MM.1S (cell line): ENCODE results near the gene ITGA11.

Source experiments
- DNase-seq: peaks from one replicate; pipeline ENCODE4 v3.0.0-alpha.2; 2015
- H2AFZ ChIP-seq: fragments of 300-600 bp; sonication (generic); 2 replicates; pipeline ENCODE4 v1.6.0; 2016; ENCODE audit warnings: antibody characterized with exemption, low read length
- H3F3A ChIP-seq: fragments of 300-600 bp; sonication (generic); 2 replicates; pipeline ENCODE4 v1.6.1; 2016; ENCODE audit warnings: mild to moderate bottlenecking, antibody characterized with exemption, low read length, moderate library complexity, mixed read lengths; ENCODE audit not compliant: insufficient read depth
- H3K27ac ChIP-seq: fragments of 300-600 bp; sonication (generic); 2 replicates; pipeline ENCODE4 v1.5.1; 2016; ENCODE audit warnings: mild to moderate bottlenecking, low read length
- H3K27me3 ChIP-seq: fragments of 300-600 bp; sonication (generic); replicated peaks from 2 replicates; pipeline ENCODE4 v1.6.0; 2016; ENCODE audit warnings: low read length; ENCODE audit not compliant: insufficient read depth
- H3K36me3 ChIP-seq: fragments of 300-600 bp; sonication (generic); replicated peaks from 2 replicates; pipeline ENCODE4 v1.6.1; 2016; ENCODE audit warnings: mild to moderate bottlenecking, low read length, mixed read lengths; ENCODE audit not compliant: insufficient read depth
- H3K4me1 ChIP-seq: fragments of 300-600 bp; sonication (generic); 2 replicates; pipeline ENCODE4 v1.6.1; 2016; ENCODE audit warnings: low read length, mixed read lengths
- H3K4me2 ChIP-seq: fragments of 300-600 bp; sonication (generic); 2 replicates; pipeline ENCODE4 v1.6.0; 2016; ENCODE audit warnings: low read depth, low read length
- H3K4me3 ChIP-seq: fragments of 300-600 bp; sonication (generic); 2 replicates; pipeline ENCODE4 v1.5.1; 2016; ENCODE audit warnings: low read length, mixed read lengths
- H3K79me2 ChIP-seq: fragments of 300-600 bp; sonication (generic); 2 replicates; pipeline ENCODE4 v1.6.1; 2016; ENCODE audit warnings: mixed run types, low read length, mixed read lengths
- H3K9ac ChIP-seq: fragments of 300-600 bp; sonication (generic); 2 replicates; pipeline ENCODE4 v1.6.1; 2016; ENCODE audit warnings: low read length, mixed read lengths
- H3K9me2 ChIP-seq: fragments of 300-600 bp; sonication (generic); replicated peaks from 2 replicates; pipeline ENCODE4 v1.6.1; 2016; ENCODE audit warnings: mild to moderate bottlenecking, low read length, mixed read lengths; ENCODE audit not compliant: insufficient read depth
- H3K9me3 ChIP-seq: fragments of 300-600 bp; sonication (generic); replicated peaks from 2 replicates; pipeline ENCODE4 v1.6.1; 2016; ENCODE audit warnings: mild to moderate bottlenecking, low read length, mixed read lengths; ENCODE audit not compliant: insufficient read depth
- H4K20me1 ChIP-seq: fragments of 300-600 bp; sonication (generic); 2 replicates; pipeline ENCODE4 v1.6.1; 2016; ENCODE audit warnings: mild to moderate bottlenecking, low read length, moderate library complexity, mixed read lengths; ENCODE audit not compliant: insufficient read depth
- CTCF ChIP-seq: fragments of 300-600 bp; sonication (generic); IDR thresholded peaks from 2 replicates; pipeline ENCODE4 v1.5.1; 2016; ENCODE audit warnings: antibody characterized with exemption, low read length, mixed read lengths
- EZH2 ChIP-seq: fragments of 300-600 bp; sonication (generic); optimal IDR thresholded peaks from 2 replicates; pipeline ENCODE3; 2017; ENCODE audit warnings: low read depth, mild to moderate bottlenecking, antibody characterized with exemption, low read length, mixed read lengths
- EZH2phosphoT487 ChIP-seq: fragments of 300-600 bp; sonication (generic); IDR thresholded peaks from 2 replicates; pipeline ENCODE4 v1.6.1; 2018; ENCODE audit warnings: antibody characterized with exemption, low read length

ITGA11 gene

GRCh38 chr15:68333775-68334470 lies 98.0 kb downstream of the ITGA11 start:
- H2AFZ ChIP-seq, result no peak overlapping the region
- H3K4me3 ChIP-seq, result no peak overlapping the region
- H3K27ac ChIP-seq, result no peak overlapping the region
- H3K9ac ChIP-seq, result no peak overlapping the region
- DNase-seq, result no peak
- H3K79me2 ChIP-seq, result no peaks in the 10 kb centered on the region
- TF ChIP-seq EZH2, result no peak
- no peak for TF ChIP-seq CTCF
- no peak for TF ChIP-seq EZH2phosphoT487
- no peak overlapping the region for H3K4me2 ChIP-seq
- no peaks in the 10 kb centered on the region for H3K9me3 ChIP-seq
- H4K20me1 ChIP-seq, result no peaks in the 10 kb centered on the region
- no peaks in the 10 kb centered on the region for H3K36me3 ChIP-seq
- no peaks in the 10 kb centered on the region for H3K9me2 ChIP-seq
- H3K27me3 ChIP-seq, result 0 out of 2 replicates have a peak, but pooled peaks cover 3% of the 10 kb centered on the region
- no peaks in the 10 kb centered on the region for H3F3A ChIP-seq
- no peaks in the 10 kb centered on the region for H3K4me1 ChIP-seq

- TF ChIP-seq EZH2phosphoT487 (no peak), EZH2 (no peak), CTCF (no peak)
- H3K27ac ChIP-seq, result no peak overlapping the region
- no peak overlapping the region for H3K9ac ChIP-seq
- H3K36me3 ChIP-seq, result no peaks in the 10 kb centered on the region
- H3K4me3 ChIP-seq, result no peak overlapping the region
- H3K4me2 ChIP-seq, result no peak overlapping the region
- H3K4me1 ChIP-seq, result no peaks in the 10 kb centered on the region
- H3K9me3 ChIP-seq, result no peaks in the 10 kb centered on the region
- DNase-seq, result no peak
- no peaks in the 10 kb centered on the region for H3K79me2 ChIP-seq
- no peaks in the 10 kb centered on the region for H3F3A ChIP-seq
- H4K20me1 ChIP-seq, result no peaks in the 10 kb centered on the region
- no peak overlapping the region for H2AFZ ChIP-seq
- H3K27me3 ChIP-seq, result 0 out of 2 replicates have a peak, but pooled peaks cover 3% of the 10 kb centered on the region
- no peaks in the 10 kb centered on the region for H3K9me2 ChIP-seq
Observed at GRCh38 chr15:68332266-68332665, 99.7 kb downstream of the ITGA11 start.

GRCh38 chr15:68330901-68331300 lies 101.1 kb downstream of the ITGA11 start:
- H3K36me3 ChIP-seq, result no peaks in the 10 kb centered on the region
- H3F3A ChIP-seq, result no peaks in the 10 kb centered on the region
- H3K4me1 ChIP-seq, result no peaks in the 10 kb centered on the region
- DNase-seq, result no peak
- no peaks in the 10 kb centered on the region for H4K20me1 ChIP-seq
- TF ChIP-seq CTCF (no peak), EZH2 (no peak), EZH2phosphoT487 (no peak)
- no peak overlapping the region for H3K4me3 ChIP-seq
- no peak overlapping the region for H3K4me2 ChIP-seq
- H3K9ac ChIP-seq, result no peak overlapping the region
- 0 out of 2 replicates have a peak, but pooled peaks cover 3% of the 10 kb centered on the region for H3K27me3 ChIP-seq
- H3K79me2 ChIP-seq, result no peaks in the 10 kb centered on the region
- H3K27ac ChIP-seq, result no peak overlapping the region
- H3K9me2 ChIP-seq, result no peaks in the 10 kb centered on the region
- no peaks in the 10 kb centered on the region for H3K9me3 ChIP-seq
- H2AFZ ChIP-seq, result no peak overlapping the region
